K562 (cell line): ENCODE results near the gene SAMD4A. TPM values are rescaled to one million over a fixed set of nuclear protein-coding genes. Genes with fewer than 3 reads are reported as not detected.

Experiments used
- ATAC-seq: fragments of 200-7000 bp; cut with Tn5 transposase; 3 replicates; pipeline ENCODE4 v1.9.1; 2020; ENCODE audit warnings: moderate library complexity
- BruUV-seq: library from RNA; stranded (reverse); fragments of 400-500 nt; replicated peaks from 2 replicates; lab custom pipeline; 2021; lab: Mats Ljungman, UMichigan
- CTCF ChIA-PET: fragments of 300-600 bp; formaldehyde crosslinking; extraction: SDS; loops from one replicate; lab custom pipeline; 2021; ENCODE audit warnings: low intra/inter-chr PET ratio; lab: Yijun Ruan, JAX
- POLR2A ChIA-PET: fragments of 300-600, 350-650 bp; sonication (Branson Sonifier 250); formaldehyde crosslinking; extraction: SDS; loops from one replicate; lab custom pipeline; 2021; ENCODE audit warnings: antibody characterized with exemption, inconsistent platforms; lab: Yijun Ruan, JAX
- DNase-seq, 4 experiments: peaks; one replicate each; pipeline versions ENCODE4 v3.0.0 to v3.0.0-alpha.2; 2011 to 2018; ENCODE audit warnings: low spot score in 3 of 4, mixed read lengths in 3 of 4; ENCODE audit errors: extremely low read depth in 1 of 4
- FAIRE-seq: peaks from 2 replicates; lab custom pipeline; 2011; peaks lifted over from hg19 to GRCh38; lab: Jason Lieb, UNC
- H2AFZ ChIP-seq: 2 replicates; pipeline ENCODE4 v1.6.0; 2011; ENCODE audit warnings: low read depth, low read length, control low read depth, inconsistent platforms
- H3K27ac ChIP-seq: fragments of 200-600 bp; 3 replicates; pipeline ENCODE4 v1.8.0; 2011; ENCODE audit warnings: low read depth, mild to moderate bottlenecking, control low read depth, inconsistent platforms, low read length, moderate library complexity, mixed read lengths; ENCODE audit errors: extremely low read depth
- H3K27me3 ChIP-seq, 2 experiments: fragments of 300-600 bp in 1 of 2; 2 replicates in 1 of 2; 3 replicates in 1 of 2; pipeline versions ENCODE4 v1.6.0 to v1.8.0; 2011; ENCODE audit warnings: inconsistent platforms in 2 of 2, low read length in 2 of 2, mild to moderate bottlenecking in 1 of 2, mixed read lengths in 1 of 2, moderate library complexity in 1 of 2; ENCODE audit not compliant: control insufficient read depth in 2 of 2, insufficient read depth in 2 of 2
- H3K36me3 ChIP-seq: fragments of 300-600 bp; 3 replicates; pipeline ENCODE4 v1.8.0; 2011; ENCODE audit warnings: mild to moderate bottlenecking, low read length, inconsistent platforms; ENCODE audit not compliant: control insufficient read depth, insufficient read depth
- H3K4me1 ChIP-seq, 2 experiments: fragments of 200-600 bp in 1 of 2; replicated peaks in 1 of 2; 2 replicates in 1 of 2; 3 replicates in 1 of 2; pipeline versions ENCODE4 v1.5.1 to v1.8.0; 2011; ENCODE audit warnings: inconsistent platforms in 2 of 2, low read length in 2 of 2, mild to moderate bottlenecking in 1 of 2, mixed read lengths in 1 of 2, moderate library complexity in 1 of 2; ENCODE audit not compliant: control insufficient read depth in 2 of 2, insufficient read depth in 2 of 2
- H3K4me2 ChIP-seq: 2 replicates; pipeline ENCODE4 v1.6.1; 2011; ENCODE audit warnings: low read length, control low read depth, inconsistent platforms, mixed read lengths; ENCODE audit not compliant: insufficient read depth
- H3K4me3 ChIP-seq: fragments of 200-600 bp; sonication (generic), shearing (Covaris generic); 2 replicates; pipeline ENCODE4 v1.5.1; 2016; ENCODE audit warnings: control low read depth, inconsistent platforms
- H3K79me2 ChIP-seq: fragments of 200-600 bp; 3 replicates; pipeline ENCODE4 v1.8.0; 2011; ENCODE audit warnings: low read length, inconsistent platforms; ENCODE audit not compliant: control insufficient read depth, insufficient read depth
- H3K9ac ChIP-seq, 2 experiments: 2 replicates each; pipeline versions ENCODE4 v1.6.0 to v1.6.1; 2011; ENCODE audit warnings: low read depth in 2 of 2, low read length in 2 of 2, control low read depth in 1 of 2, inconsistent platforms in 1 of 2, mild to moderate bottlenecking in 1 of 2, mixed read lengths in 1 of 2; ENCODE audit not compliant: insufficient read depth in 1 of 2
- H3K9me1 ChIP-seq: one replicate; pipeline ENCODE4 v1.6.0; 2011; ENCODE audit warnings: inconsistent platforms, mild to moderate bottlenecking, low read length, moderate library complexity; ENCODE audit not compliant: control insufficient read depth, insufficient read depth
- H3K9me3 ChIP-seq: replicated peaks from 2 replicates; pipeline ENCODE4 v1.5.1; 2011; ENCODE audit warnings: low read depth, low read length, inconsistent platforms; ENCODE audit not compliant: control insufficient read depth, insufficient read depth
- H4K20me1 ChIP-seq: replicated peaks from 2 replicates; pipeline ENCODE4 v1.6.1; 2011; ENCODE audit warnings: low read length, inconsistent platforms, mixed read lengths; ENCODE audit not compliant: control insufficient read depth, insufficient read depth
- GABPA ChIP-seq: fragments of 200-800 bp; sonication (Bioruptor generic); conservative IDR thresholded peaks from 2 replicates; pipeline ENCODE4 v1.6.1; 2016; ENCODE audit warnings: low read depth, missing genetic modification characterization, missing compliant biosample characterization
- KAT8 ChIP-seq: fragments of 450-650 bp; IDR thresholded peaks from 2 replicates; pipeline ENCODE4 v1.6.1; 2016; ENCODE audit warnings: low read depth, mild to moderate bottlenecking
- NCOA6 ChIP-seq: fragments of 450-650 bp; IDR thresholded peaks from 2 replicates; pipeline ENCODE4 v1.6.1; 2017; ENCODE audit warnings: mild to moderate bottlenecking
- NR1H2 ChIP-seq: sonication (generic); formaldehyde crosslinking; IDR thresholded peaks from 2 replicates; pipeline ENCODE4 v1.4.0; 2020; ENCODE audit warnings: mild to moderate bottlenecking, missing genetic modification reagents
- NR2C2 ChIP-seq, 2 experiments: fragments of 200-800 bp in 1 of 2; sonication (Bioruptor generic) in 1 of 2; sonication (generic) in 1 of 2; formaldehyde crosslinking in 1 of 2; IDR thresholded peaks; 2 replicates each; pipeline versions ENCODE4 v1.6.1 to v1.8.0; 2016 to 2022; ENCODE audit warnings: mild to moderate bottlenecking in 1 of 2, missing compliant biosample characterization in 1 of 2, missing genetic modification characterization in 1 of 2, missing genetic modification reagents in 1 of 2
- PRPF4 ChIP-seq: fragments of 200-400 bp; formaldehyde crosslinking; IDR thresholded peaks from one replicate; pipeline ENCODE4 v1.6.1; 2017; ENCODE audit warnings: low read length, low read depth, mild to moderate bottlenecking; ENCODE audit not compliant: insufficient read depth, poor library complexity, severe bottlenecking
- XRCC4 ChIP-seq: IDR thresholded peaks from one replicate; pipeline ENCODE4 v1.6.1; 2011; ENCODE audit not compliant: insufficient read depth, insufficient read length; ENCODE audit errors: extremely low read depth
- ZBTB11 ChIP-seq, 3 experiments: fragments of 200-800 bp in 1 of 3; fragments of 250-450 bp in 1 of 3; fragments of 450-650 bp in 1 of 3; sonication (Bioruptor Pico) in 1 of 3; sonication (Bioruptor generic) in 1 of 3; formaldehyde crosslinking in 1 of 3; IDR thresholded peaks; 2 replicates each; pipeline versions ENCODE4 v1.6.1 to v1.8.0; 2016 to 2022; ENCODE audit warnings: mild to moderate bottlenecking in 2 of 3, missing genetic modification characterization in 2 of 3, missing compliant biosample characterization in 1 of 3, moderate library complexity in 1 of 3
- ZNF740 ChIP-seq, 3 experiments: fragments of 200-800 bp in 1 of 3; sonication (Bioruptor generic) in 1 of 3; sonication (generic) in 1 of 3; formaldehyde crosslinking in 1 of 3; IDR thresholded peaks; 2 replicates each; pipeline versions ENCODE4 v1.6.1 to v1.8.0; 2016 to 2022; ENCODE audit warnings: mild to moderate bottlenecking in 2 of 3, missing compliant biosample characterization in 2 of 3, missing genetic modification characterization in 2 of 3, missing genetic modification reagents in 1 of 3
- ZNF778 ChIP-seq: fragments of 450-650 bp; formaldehyde crosslinking; IDR thresholded peaks from 2 replicates; pipeline ENCODE4 v1.4.0; 2020; ENCODE audit warnings: mild to moderate bottlenecking, moderate library complexity
- WGBS: fragments of 100-300 bp; shearing (Covaris generic); methylation state at CpG from one replicate; pipeline ENCODE4 v1.1.6; 2016; ENCODE audit warnings: low coverage, mixed read lengths; ENCODE audit not compliant: insufficient coverage; ENCODE audit errors: missing lambda C conversion rate; 5-methylcytosine and 5-hydroxymethylcytosine counted together
- in situ Hi-C: fragments of 300-500 bp; cut with MboI; formaldehyde crosslinking; loops from 4 replicates; pipeline ENCODE4 v1.15.0; 2018; ENCODE audit warnings: inconsistent platforms, mixed read lengths
- intact Hi-C: fragments of 100-400 bp; cut with micrococcal nuclease; formaldehyde crosslinking; loops from 2 replicates; pipeline ENCODE4 v1.14.2; 2022
- polyA plus RNA-seq, 8 experiments: library from polyadenylated mRNA; depleted of rRNA in 4 of 8; stranded (reverse) in 5 of 8; unstranded in 3 of 8; fragments of >200 nt; fragmentation: Nextera tagmentation in 2 of 8; fragmentation: Illumina TruSeq in 1 of 8; extraction: Ambion mirVana in 2 of 8; extraction: Trizol in 1 of 8; gene quantifications; 2 replicates each; pipeline versions ENCODE4 v1.2.1 to v1.2.3, GENCODE V29; 2011 to 2014; ENCODE audit warnings: inconsistent platforms in 1 of 8, missing spikeins in 1 of 8
- total RNA-seq, 7 experiments: library from RNA; depleted of rRNA in 6 of 7; stranded (reverse); fragments of >200 nt in 6 of 7; fragmentation: Illumina TruSeq in 2 of 7; extraction: Trizol in 2 of 7; gene quantifications; 2 replicates each; pipeline versions ENCODE4 v1.2.1 to v1.2.3, GENCODE V29; 2011 to 2021; ENCODE audit warnings: low replicate concordance in 1 of 7

The SAMD4A gene
- total and polyA plus RNA-seq, 9 of the 15 experiments (the other 6 are each of a cell fraction or from before 2014, with no cell fraction given), result 0.66 to 6.8 (median 3.3) TPM

- POLR2A ChIA-PET, result interaction anchor here (0.6 kb wide), 1 partner anchor 233 kb away, joined by 3 read pairs; no protein-coding TSS in a partner anchor
- H3K4me2 ChIP-seq, result no peak overlapping the region
- no peaks in the 10 kb centered on the region for H3K9me3 ChIP-seq
- no peak for DNase-seq
- H3K9ac ChIP-seq, result no peak overlapping the region
- no peak for TF ChIP-seq NR1H2 (CRISPR knock-in tag)
- no peak for TF ChIP-seq ZNF778 (CRISPR knock-in tag)
- TF ChIP-seq, all 486 proteins: peak for 0
- H2AFZ ChIP-seq, result no peak overlapping the region
- H3K27me3 ChIP-seq, result no peaks in the 10 kb centered on the region
- H3K9me1 ChIP-seq, result no peaks in the 10 kb centered on the region
- no peaks in the 10 kb centered on the region for H3K4me1 ChIP-seq
- H3K36me3 ChIP-seq, result no peaks in the 10 kb centered on the region
- H3K4me3 ChIP-seq, result no peak overlapping the region
- H3K79me2 ChIP-seq, result no peaks in the 10 kb centered on the region
- FAIRE-seq, result no peak
- no peak for ATAC-seq
- CTCF ChIA-PET, result no interaction called here
- BruUV-seq, result no TSS peak
- no peaks in the 10 kb centered on the region for H4K20me1 ChIP-seq
- in situ Hi-C loops, result no loop called here
- intact Hi-C loops, result no loop called here
- WGBS, result 73% methylated on average over 2 of the region's 2 CpGs
- H3K27ac ChIP-seq, result no peak overlapping the region
Measured at GRCh38 chr14:54528973-54529372, 38.0 kb upstream of the SAMD4A start.

GRCh38 chr14:54529811-54530210, 37.1 kb upstream of the SAMD4A start:
- Histone ChIP-seq H2AFZ (no peak overlapping the region), H3K27ac (no peak overlapping the region), H3K79me2 (no peaks in the 10 kb centered on the region), H3K9me1 (no peaks in the 10 kb centered on the region), H3K9me3 (no peaks in the 10 kb centered on the region), H3K4me3 (no peak overlapping the region), H3K4me2 (no peak overlapping the region), H3K4me1 (no peaks in the 10 kb centered on the region), H3K36me3 (no peaks in the 10 kb centered on the region), H4K20me1 (no peaks in the 10 kb centered on the region), H3K9ac (no peak overlapping the region), H3K27me3 (no peaks in the 10 kb centered on the region)
- DNase-seq (no peak), FAIRE-seq (no peak), ATAC-seq (no peak)
- ChIA-PET POLR2A (interaction anchor here (0.6 kb wide), 1 partner anchor 232 kb away, joined by 3 read pairs; no protein-coding TSS in a partner anchor), CTCF (no interaction called here)
- intact Hi-C loops, result no loop called here
- in situ Hi-C loops, result no loop called here
- WGBS, result 16% methylated on average over 1 of the region's 1 CpG
- BruUV-seq, result no TSS peak
- TF ChIP-seq KAT8 (no peak), GABPA (tag) (no peak), NCOA6 (no peak), PRPF4 (no peak), ZNF740 (CRISPR knock-in tag; IDR thresholded peaks at IDR 0.05) (no peak), ZNF740 (tag; IDR thresholded peaks at IDR 0.05) (no peak), XRCC4 (no peak), NR2C2 (CRISPR knock-in tag; IDR thresholded peaks at IDR 0.05) (no peak), NR2C2 (tag; IDR thresholded peaks at IDR 0.05) (no peak), ZBTB11 (CRISPR knock-in tag; IDR thresholded peaks at IDR 0.05) (no peak)
